Rectal smooth muscle tissue (tissue), 1 donor: ENCODE data around the gene CLTRN.
"Not testable (repeated sequence)": the region's sequence is repeated elsewhere in the genome, so short reads cannot be mapped to it uniquely, and the experiment has no call there.

Source experiments
- H3K27ac ChIP-seq: one replicate; pipeline ENCODE4 v1.7.0; 2013; ENCODE audit warnings: low read depth, low read length, inconsistent platforms
- H3K27me3 ChIP-seq: one replicate; pipeline ENCODE4 v1.7.0; 2013; ENCODE audit warnings: low read length; ENCODE audit not compliant: control insufficient read depth, insufficient read depth
- H3K36me3 ChIP-seq: one replicate; pipeline ENCODE4 v1.7.0; 2013; ENCODE audit warnings: low read length; ENCODE audit not compliant: control insufficient read depth, insufficient read depth
- H3K4me1 ChIP-seq: one replicate; pipeline ENCODE4 v1.7.0; 2013; ENCODE audit warnings: low read length; ENCODE audit not compliant: control insufficient read depth, insufficient read depth
- H3K4me3 ChIP-seq: one replicate; pipeline ENCODE4 v1.7.0; 2013; ENCODE audit warnings: low read length
- H3K9ac ChIP-seq: one replicate; pipeline ENCODE4 v1.7.0; 2013; ENCODE audit warnings: low read length

The CLTRN gene

GRCh38 chrX:15678339-15678738 is 13.7 kb upstream of the CLTRN start:
- no peaks in the 10 kb centered on the region for H3K27me3 ChIP-seq
- peaks cover 13% of the 10 kb centered on the region for H3K4me1 ChIP-seq
- H3K36me3 ChIP-seq = no peaks in the 10 kb centered on the region
- no peak overlapping the region for H3K4me3 ChIP-seq
- no peak overlapping the region for H3K9ac ChIP-seq
- H3K27ac ChIP-seq = no peak overlapping the region

GRCh38 chrX:15676886-15677285 is 12.3 kb upstream of the CLTRN start:
- Histone ChIP-seq H3K9ac (no peak overlapping the region), H3K36me3 (no peaks in the 10 kb centered on the region), H3K27ac (no peak overlapping the region), H3K27me3 (no peaks in the 10 kb centered on the region), H3K4me3 (no peak overlapping the region), H3K4me1 (peaks cover 13% of the 10 kb centered on the region)

- Histone ChIP-seq H3K4me3 (peak overlapping the region; percentile 79), H3K36me3 (no peaks in the 10 kb centered on the region), H3K9ac (no peak overlapping the region), H3K4me1 (peaks cover 13% of the 10 kb centered on the region), H3K27ac (peak overlapping the region; percentile 97), H3K27me3 (no peaks in the 10 kb centered on the region)
Measured at GRCh38 chrX:15675490-15675921, 10.9 kb upstream of the CLTRN start.

GRCh38 chrX:15674841-15675489 is 10.4 kb upstream of the CLTRN start:
- Histone ChIP-seq H3K27me3 (no peaks in the 10 kb centered on the region), H3K4me1 (peaks cover 13% of the 10 kb centered on the region), H3K27ac (peak overlapping the region; percentile 97)

GRCh38 chrX:15674514-15674840 is 9.9 kb upstream of the CLTRN start:
- Histone ChIP-seq H3K4me1 (peaks cover 13% of the 10 kb centered on the region), H3K9ac (peak overlapping the region; percentile 82), H3K36me3 (no peaks in the 10 kb centered on the region), H3K27me3 (no peaks in the 10 kb centered on the region), H3K27ac (peak overlapping the region; percentile 97), H3K4me3 (peak overlapping the region; percentile 79)

More at GRCh38 chrX:15674841-15675489, 10.4 kb upstream of the CLTRN start:
- Histone ChIP-seq H3K4me3 (peak overlapping the region; percentile 79), H3K9ac (peak overlapping the region; percentile 82), H3K36me3 (no peaks in the 10 kb centered on the region)

- Histone ChIP-seq H3K4me1 (peaks cover 13% of the 10 kb centered on the region), H3K9ac (no peak overlapping the region), H3K27ac (peak overlapping the region; percentile 97), H3K36me3 (no peaks in the 10 kb centered on the region), H3K4me3 (peak overlapping the region; percentile 79), H3K27me3 (no peaks in the 10 kb centered on the region)
Measured at GRCh38 chrX:15673970-15674369, 9.4 kb upstream of the CLTRN start.

- H3K4me1 ChIP-seq = peaks cover 13% of the 10 kb centered on the region
- H3K36me3 ChIP-seq = no peaks in the 10 kb centered on the region
- no peak overlapping the region for H3K27ac ChIP-seq
- H3K27me3 ChIP-seq = no peaks in the 10 kb centered on the region
- H3K4me3 ChIP-seq = no peak overlapping the region
- H3K9ac ChIP-seq = no peak overlapping the region
Measured at GRCh38 chrX:15672881-15673280, 8.3 kb upstream of the CLTRN start.

- no peaks in the 10 kb centered on the region for H3K36me3 ChIP-seq
- H3K9ac ChIP-seq = no peak overlapping the region
- H3K4me3 ChIP-seq = no peak overlapping the region
- H3K27ac ChIP-seq = no peak overlapping the region
- peaks cover 2% of the 10 kb centered on the region for H3K27me3 ChIP-seq
- H3K4me1 ChIP-seq = no peaks in the 10 kb centered on the region
Measured at GRCh38 chrX:15663439-15663838, 1.2 kb downstream of the CLTRN start.

GRCh38 chrX:15654804-15655203 is 9.8 kb downstream of the CLTRN start:
- not testable (repeated sequence) for H3K36me3 ChIP-seq, H3K4me1 ChIP-seq, H3K27ac ChIP-seq, H3K9ac ChIP-seq, H3K27me3 ChIP-seq, H3K4me3 ChIP-seq

- H3K9ac ChIP-seq = no peak overlapping the region
- no peaks in the 10 kb centered on the region for H3K4me1 ChIP-seq
- H3K27me3 ChIP-seq = peaks cover 9% of the 10 kb centered on the region
- H3K27ac ChIP-seq = no peak overlapping the region
- H3K36me3 ChIP-seq = no peaks in the 10 kb centered on the region
- H3K4me3 ChIP-seq = no peak overlapping the region
Measured at GRCh38 chrX:15653961-15654360, 10.6 kb downstream of the CLTRN start.

- not testable (repeated sequence) for H3K4me1 ChIP-seq, H3K27ac ChIP-seq, H3K36me3 ChIP-seq, H3K4me3 ChIP-seq, H3K27me3 ChIP-seq, H3K9ac ChIP-seq
Measured at GRCh38 chrX:15647510-15647909, 17.1 kb downstream of the CLTRN start.

- no peak overlapping the region for H3K27ac ChIP-seq
- H3K4me3 ChIP-seq = no peak overlapping the region
- H3K9ac ChIP-seq = no peak overlapping the region
- no peaks in the 10 kb centered on the region for H3K36me3 ChIP-seq
- peaks cover 2% of the 10 kb centered on the region for H3K27me3 ChIP-seq
- no peaks in the 10 kb centered on the region for H3K4me1 ChIP-seq
Measured at GRCh38 chrX:15646543-15646942, 18.1 kb downstream of the CLTRN start.

GRCh38 chrX:15646031-15646430 is 18.6 kb downstream of the CLTRN start:
- Histone ChIP-seq H3K36me3 (no peaks in the 10 kb centered on the region), H3K9ac (no peak overlapping the region), H3K4me1 (no peaks in the 10 kb centered on the region), H3K27me3 (no peaks in the 10 kb centered on the region), H3K27ac (no peak overlapping the region), H3K4me3 (no peak overlapping the region)
